ENCODE results near the gene MLXIP. TPM values are rescaled to one million over a fixed set of nuclear protein-coding genes. Genes with fewer than 3 reads are reported as not detected.

Gene MLXIP
- total RNA-seq, 2 experiments from 2014 or later, result 27.5 to 44.7 TPM

DNA sequence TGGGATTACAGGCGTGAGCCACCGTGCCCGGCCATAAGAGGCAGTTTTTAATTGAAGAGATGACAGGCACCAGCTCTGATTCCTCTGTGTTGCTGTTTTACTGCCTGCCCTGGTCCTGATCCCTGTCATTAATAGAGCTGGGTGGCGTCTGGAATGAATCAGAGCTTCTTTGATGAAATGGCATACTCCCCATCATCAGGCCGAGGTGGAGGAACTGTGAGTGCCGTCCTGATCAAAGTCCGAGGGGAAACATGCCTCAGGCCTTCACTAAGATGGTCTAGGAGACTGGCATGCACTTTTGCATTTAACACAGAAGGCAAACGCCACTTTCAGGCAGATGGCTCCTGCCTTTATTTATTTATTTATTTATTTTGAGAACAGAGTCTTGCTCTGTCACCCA is 61.4 kb downstream of the MLXIP start:
- H4K20me1 ChIP-seq (ENCODE audit: insufficient read depth, low read length), result no peaks in the 10 kb centered on the region
- H3K36me3 ChIP-seq (ENCODE audit: insufficient read depth, low read length), result peaks cover 16% of the 10 kb centered on the region; the same call in 1 of the 2 replicates
- no peaks in the 10 kb centered on the region for H3K9me2 ChIP-seq (ENCODE audit: insufficient read depth, low read length)
- intact Hi-C loops (cut with micrococcal nuclease; ENCODE audit: unreplicated experiment), result no loop called here
- TF ChIP-seq, protein P1, sequence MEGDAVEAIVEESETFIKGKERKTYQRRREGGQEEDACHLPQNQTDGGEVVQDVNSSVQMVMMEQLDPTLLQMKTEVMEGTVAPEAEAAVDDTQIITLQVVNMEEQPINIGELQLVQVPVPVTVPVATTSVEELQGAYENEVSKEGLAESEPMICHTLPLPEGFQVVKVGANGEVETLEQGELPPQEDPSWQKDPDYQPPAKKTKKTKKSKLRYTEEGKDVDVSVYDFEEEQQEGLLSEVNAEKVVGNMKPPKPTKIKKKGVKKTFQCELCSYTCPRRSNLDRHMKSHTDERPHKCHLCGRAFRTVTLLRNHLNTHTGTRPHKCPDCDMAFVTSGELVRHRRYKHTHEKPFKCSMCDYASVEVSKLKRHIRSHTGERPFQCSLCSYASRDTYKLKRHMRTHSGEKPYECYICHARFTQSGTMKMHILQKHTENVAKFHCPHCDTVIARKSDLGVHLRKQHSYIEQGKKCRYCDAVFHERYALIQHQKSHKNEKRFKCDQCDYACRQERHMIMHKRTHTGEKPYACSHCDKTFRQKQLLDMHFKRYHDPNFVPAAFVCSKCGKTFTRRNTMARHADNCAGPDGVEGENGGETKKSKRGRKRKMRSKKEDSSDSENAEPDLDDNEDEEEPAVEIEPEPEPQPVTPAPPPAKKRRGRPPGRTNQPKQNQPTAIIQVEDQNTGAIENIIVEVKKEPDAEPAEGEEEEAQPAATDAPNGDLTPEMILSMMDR (conservative IDR thresholded peaks at IDR 0.05; ENCODE audit: low read length), result no peak
- TF ChIP-seq EZH2phosphoT487 (IDR thresholded peaks at IDR 0.05; ENCODE audit: borderline replicate concordance, low read depth, low read length), result no peak
- no peak for DNase-seq (ENCODE audit: low spot score)
- no peaks in the 10 kb centered on the region for H3K4me1 ChIP-seq (ENCODE audit: insufficient read depth, low read length, poor library complexity, severe bottlenecking)
- no peaks in the 10 kb centered on the region for H3K79me2 ChIP-seq (ENCODE audit: insufficient read depth, low read depth, low read length)
- H3K4me2 ChIP-seq (ENCODE audit: low read length), result no peak overlapping the region
- CTCF ChIA-PET (ENCODE audit: unreplicated experiment), result no interaction called here
- H2AFZ ChIP-seq (ENCODE audit: low read length), result no peak overlapping the region
- H3K4me3 ChIP-seq (ENCODE audit: low read depth, low read length, poor library complexity, severe bottlenecking), result no peak overlapping the region
- BruUV-seq (replicated peaks), result no TSS peak
- no peak overlapping the region for H3K27ac ChIP-seq (ENCODE audit: low read depth, low read length, poor library complexity, severe bottlenecking)
- H3K9me3 ChIP-seq (ENCODE audit: low read length), result no peaks in the 10 kb centered on the region
- POLR2A ChIA-PET, result interaction anchor here (0.6 kb wide), 1 partner anchor 192 kb away, joined by 3 read pairs; no protein-coding TSS in a partner anchor

DNA sequence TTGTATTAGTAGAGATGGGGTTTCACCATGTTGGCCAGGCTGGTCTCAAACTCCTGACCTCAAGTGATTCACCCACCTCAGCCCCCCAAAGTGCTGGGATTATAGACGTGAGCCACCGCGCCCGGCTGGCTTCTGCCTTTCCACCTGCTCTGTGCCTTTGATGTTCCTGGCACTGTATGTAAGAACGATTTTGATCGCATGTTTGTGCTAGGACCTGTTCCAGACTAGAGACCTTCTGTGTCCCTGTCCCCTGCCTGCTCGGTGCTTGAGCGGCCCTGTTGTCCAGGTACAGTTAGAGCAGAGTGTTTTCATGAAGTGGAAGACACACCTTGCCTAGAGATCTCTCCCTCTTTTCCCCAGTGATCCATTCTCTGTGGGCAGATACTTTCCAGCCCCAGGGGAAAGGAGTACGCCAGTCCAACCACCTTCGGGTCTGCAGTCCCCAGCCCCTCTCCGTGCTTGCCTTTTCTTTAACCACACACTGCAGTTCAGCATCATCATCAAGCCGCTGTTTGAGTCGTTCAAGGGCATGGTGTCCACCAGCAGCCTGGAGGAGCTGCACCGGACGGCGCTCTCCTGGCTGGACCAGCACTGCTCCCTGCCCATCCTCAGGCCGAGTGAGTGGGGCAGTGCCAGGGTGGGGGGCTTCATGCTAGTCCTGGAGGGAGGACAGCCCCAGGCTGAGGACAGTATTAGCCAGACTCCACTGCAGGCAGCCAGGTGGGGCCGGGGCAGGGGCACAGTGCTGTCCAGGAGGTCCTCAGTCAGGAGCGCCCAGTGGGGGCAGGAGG is 62.1 kb downstream of the MLXIP start:
- ChIA-PET POLR2A (interaction anchor here (0.6 kb wide), 1 partner anchor 192 kb away, joined by 3 read pairs; no protein-coding TSS in a partner anchor), CTCF (ENCODE audit: unreplicated experiment) (no interaction called here)
- Histone ChIP-seq H2AFZ (ENCODE audit: low read length) (no peak overlapping the region), H3K4me2 (ENCODE audit: low read length) (no peak overlapping the region), H3K4me1 (ENCODE audit: insufficient read depth, low read length, poor library complexity, severe bottlenecking) (no peaks in the 10 kb centered on the region), H3K36me3 (ENCODE audit: insufficient read depth, low read length) (peaks cover 16% of the 10 kb centered on the region; the same call in 1 of the 2 replicates), H4K20me1 (ENCODE audit: insufficient read depth, low read length) (no peaks in the 10 kb centered on the region), H3K27ac (ENCODE audit: low read depth, low read length, poor library complexity, severe bottlenecking) (no peak overlapping the region), H3K79me2 (ENCODE audit: insufficient read depth, low read depth, low read length) (no peaks in the 10 kb centered on the region), H3K9me3 (ENCODE audit: low read length) (no peaks in the 10 kb centered on the region), H3K4me3 (ENCODE audit: low read depth, low read length, poor library complexity, severe bottlenecking) (no peak overlapping the region), H3K9me2 (ENCODE audit: insufficient read depth, low read length) (no peaks in the 10 kb centered on the region)
- DNase-seq (ENCODE audit: low spot score), result no peak
- no TSS peak for BruUV-seq (replicated peaks)
- intact Hi-C loops (cut with micrococcal nuclease; ENCODE audit: unreplicated experiment), result no loop called here
- TF ChIP-seq, protein P1 (conservative IDR thresholded peaks at IDR 0.05; ENCODE audit: low read length), result no peak
- TF ChIP-seq EZH2phosphoT487 (IDR thresholded peaks at IDR 0.05; ENCODE audit: borderline replicate concordance, low read depth, low read length), result no peak

Measured in OCI-LY7 (cell line).